IMR-90 (cell line): ENCODE results near the gene ZBTB9.
A peak's percentile ranks its signal among the peaks of the same experiment; 100 is the strongest.

Experiments used
- CHD1 ChIP-seq: IDR thresholded peaks from 2 replicates; pipeline ENCODE4 v1.6.1; 2012; ENCODE audit warnings: low read depth, low read length, improper control_type of control experiment
- MAZ ChIP-seq: IDR thresholded peaks from 2 replicates; pipeline ENCODE4 v1.6.1; 2012; ENCODE audit warnings: low read depth, mild to moderate bottlenecking, low read length, improper control_type of control experiment, moderate library complexity, borderline replicate concordance
- MXI1 ChIP-seq: IDR thresholded peaks from 2 replicates; pipeline ENCODE4 v1.6.1; 2012; ENCODE audit warnings: low read depth, mild to moderate bottlenecking, low read length, moderate library complexity, borderline replicate concordance
- POLR2A ChIP-seq: IDR thresholded peaks from 2 replicates; pipeline ENCODE4 v1.6.1; 2012; ENCODE audit warnings: mild to moderate bottlenecking, low read depth, low read length
- RAD21 ChIP-seq: IDR thresholded peaks from 2 replicates; pipeline ENCODE4 v1.6.1; 2012; ENCODE audit warnings: low read length, improper control_type of control experiment
- RFX5 ChIP-seq: IDR thresholded peaks from 2 replicates; pipeline ENCODE4 v1.8.0; 2012; ENCODE audit warnings: low read depth, mild to moderate bottlenecking, low read length, moderate library complexity
- TF ChIP-seq, protein P1 (sequence below): conservative IDR thresholded peaks from 2 replicates; pipeline ENCODE4 v1.5.1; 2012; ENCODE audit warnings: mild to moderate bottlenecking, low read depth, low read length, improper control_type of control experiment
- TF ChIP-seq, protein P2 (sequence below): fragments of 150-350 bp; IDR thresholded peaks from 2 replicates; pipeline ENCODE4 v1.6.1; 2017; ENCODE audit warnings: mild to moderate bottlenecking, antibody characterized with exemption, low read length, low read depth

- TF ChIP-seq POLR2A (peak; percentile 91), RFX5 (no peak), CHD1 (no peak; the same call in 1 of the 2 replicates), MAZ (peak; percentile 64; the same call in 1 of the 2 replicates), MXI1 (no peak), RAD21 (no peak)
- TF ChIP-seq, protein P1, sequence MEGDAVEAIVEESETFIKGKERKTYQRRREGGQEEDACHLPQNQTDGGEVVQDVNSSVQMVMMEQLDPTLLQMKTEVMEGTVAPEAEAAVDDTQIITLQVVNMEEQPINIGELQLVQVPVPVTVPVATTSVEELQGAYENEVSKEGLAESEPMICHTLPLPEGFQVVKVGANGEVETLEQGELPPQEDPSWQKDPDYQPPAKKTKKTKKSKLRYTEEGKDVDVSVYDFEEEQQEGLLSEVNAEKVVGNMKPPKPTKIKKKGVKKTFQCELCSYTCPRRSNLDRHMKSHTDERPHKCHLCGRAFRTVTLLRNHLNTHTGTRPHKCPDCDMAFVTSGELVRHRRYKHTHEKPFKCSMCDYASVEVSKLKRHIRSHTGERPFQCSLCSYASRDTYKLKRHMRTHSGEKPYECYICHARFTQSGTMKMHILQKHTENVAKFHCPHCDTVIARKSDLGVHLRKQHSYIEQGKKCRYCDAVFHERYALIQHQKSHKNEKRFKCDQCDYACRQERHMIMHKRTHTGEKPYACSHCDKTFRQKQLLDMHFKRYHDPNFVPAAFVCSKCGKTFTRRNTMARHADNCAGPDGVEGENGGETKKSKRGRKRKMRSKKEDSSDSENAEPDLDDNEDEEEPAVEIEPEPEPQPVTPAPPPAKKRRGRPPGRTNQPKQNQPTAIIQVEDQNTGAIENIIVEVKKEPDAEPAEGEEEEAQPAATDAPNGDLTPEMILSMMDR = no peak
- TF ChIP-seq, protein P2, sequence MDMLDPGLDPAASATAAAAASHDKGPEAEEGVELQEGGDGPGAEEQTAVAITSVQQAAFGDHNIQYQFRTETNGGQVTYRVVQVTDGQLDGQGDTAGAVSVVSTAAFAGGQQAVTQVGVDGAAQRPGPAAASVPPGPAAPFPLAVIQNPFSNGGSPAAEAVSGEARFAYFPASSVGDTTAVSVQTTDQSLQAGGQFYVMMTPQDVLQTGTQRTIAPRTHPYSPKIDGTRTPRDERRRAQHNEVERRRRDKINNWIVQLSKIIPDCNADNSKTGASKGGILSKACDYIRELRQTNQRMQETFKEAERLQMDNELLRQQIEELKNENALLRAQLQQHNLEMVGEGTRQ = no peak
Observed at GRCh38 chr6:33417128-33417902, 37.1 kb upstream of the ZBTB9 start.
